GM18907 (cell line): Measurements from ENCODE around the gene GAPDH.
"Not testable (repeated sequence)": the region's sequence is repeated elsewhere in the genome, so short reads cannot be mapped to it uniquely, and the experiment has no call there.

ENCODE experiments used
- ATAC-seq: cut with Tn5 transposase; IDR thresholded peaks from one replicate; pipeline ENCODE4 v1.9.1; 2021; ENCODE audit warnings: mild to moderate bottlenecking, moderate library complexity; ENCODE audit not compliant: unreplicated experiment

Gene GAPDH

GRCh38 chr12:6558014-6558760 lies 23.9 kb downstream of the GAPDH start:
- not testable (repeated sequence) for ATAC-seq

- ATAC-seq, result no peak
These were observed 25.2 kb downstream of the GAPDH start for GRCh38 chr12:6559500-6559899.

- no peak for ATAC-seq
These were observed 26.3 kb downstream of the GAPDH start for GRCh38 chr12:6560501-6561205.

GRCh38 chr12:6562881-6563280 lies 28.6 kb downstream of the GAPDH start:
- no peak for ATAC-seq

GRCh38 chr12:6563448-6564050 lies 29.2 kb downstream of the GAPDH start:
- no peak for ATAC-seq

GRCh38 chr12:6567112-6567670 lies 32.9 kb downstream of the GAPDH start:
- ATAC-seq, result no peak

GRCh38 chr12:6569312-6569711 lies 35.0 kb downstream of the GAPDH start:
- no peak for ATAC-seq

GRCh38 chr12:6569786-6570185 lies 35.5 kb downstream of the GAPDH start:
- no peak for ATAC-seq

- ATAC-seq, result no peak
These were observed 36.1 kb downstream of the GAPDH start for GRCh38 chr12:6570264-6570887.

- ATAC-seq, result no peak
These were observed 38.7 kb downstream of the GAPDH start for GRCh38 chr12:6573001-6573400.

GRCh38 chr12:6574576-6575295 lies 40.4 kb downstream of the GAPDH start:
- ATAC-seq, result no peak

GRCh38 chr12:6575648-6576047 lies 41.3 kb downstream of the GAPDH start:
- ATAC-seq, result no peak

GRCh38 chr12:6582196-6582595 lies 47.9 kb downstream of the GAPDH start:
- ATAC-seq, result no peak

GRCh38 chr12:6582959-6583358 lies 48.6 kb downstream of the GAPDH start:
- ATAC-seq, result no peak

- ATAC-seq, result no peak
These were observed 50.0 kb downstream of the GAPDH start for GRCh38 chr12:6584293-6584692.

GRCh38 chr12:6586569-6586968 lies 52.3 kb downstream of the GAPDH start:
- ATAC-seq, result not testable (repeated sequence)
